GM13976 (cell line): Measurements from ENCODE around the gene REXO4.

ENCODE experiments used
- DNase-seq: peaks from one replicate; pipeline ENCODE4 v3.0.0; 2012; ENCODE audit warnings: low spot score
- CTCF ChIP-seq: IDR thresholded peaks from 2 replicates; pipeline ENCODE4 v1.5.1; 2012; ENCODE audit warnings: borderline replicate concordance, mild to moderate bottlenecking; ENCODE audit not compliant: insufficient read depth; ENCODE audit errors: extremely low read depth, missing control alignments, control extremely low read depth
- in situ Hi-C: fragments of 300-500 bp; cut with MboI; formaldehyde crosslinking; loops from one replicate; pipeline ENCODE4 v1.12.0; 2022; ENCODE audit warnings: low sequenced_read_pairs, mixed read lengths, inconsistent platforms; ENCODE audit not compliant: unreplicated experiment

The REXO4 gene

GRCh38 chr9:133367221-133367620 is 50.6 kb downstream of the REXO4 start:
- in situ Hi-C loops: no loop called here
- TF ChIP-seq CTCF: no peak

GRCh38 chr9:133366435-133366834 is 51.4 kb downstream of the REXO4 start:
- in situ Hi-C loops: no loop called here
- no peak for TF ChIP-seq CTCF

More at GRCh38 chr9:133367221-133367620, 50.6 kb downstream of the REXO4 start:
- no peak for DNase-seq

GRCh38 chr9:133362359-133363044 is 55.3 kb downstream of the REXO4 start:
- no peak for DNase-seq
- in situ Hi-C loops: no loop called here
- TF ChIP-seq CTCF: no peak

More at GRCh38 chr9:133366435-133366834, 51.4 kb downstream of the REXO4 start:
- DNase-seq: no peak

GRCh38 chr9:133361507-133362092 is 56.2 kb downstream of the REXO4 start:
- no peak for TF ChIP-seq CTCF
- in situ Hi-C loops: no loop called here
- no peak for DNase-seq

- in situ Hi-C loops: no loop called here
- TF ChIP-seq CTCF: no peak
These were observed 57.1 kb downstream of the REXO4 start for GRCh38 chr9:133360400-133361393.

More at GRCh38 chr9:133360400-133361393, 57.1 kb downstream of the REXO4 start:
- DNase-seq: no peak
